AG04450 (cell line): ENCODE data around the gene MEIKIN. TPM values are rescaled to one million over a fixed set of nuclear protein-coding genes. Genes with fewer than 3 reads are reported as not detected.
"Not testable (repeated sequence)": the region's sequence is repeated elsewhere in the genome, so short reads cannot be mapped to it uniquely, and the experiment has no call there.

Source experiments
- CTCF ChIA-PET: fragments of 300-600, 350-600 bp; formaldehyde crosslinking; extraction: SDS; loops from one replicate; lab custom pipeline; 2022; ENCODE audit warnings: antibody characterized with exemption, inconsistent platforms; lab: Charles Lee
- POLR2A ChIA-PET: fragments of 350-600 bp; formaldehyde crosslinking; extraction: SDS; loops from one replicate; lab custom pipeline; 2021; ENCODE audit warnings: antibody characterized with exemption, inconsistent platforms; lab: Yijun Ruan, JAX
- DNase-seq: peaks from one replicate; pipeline ENCODE4 v3.0.0-alpha.2; 2011; ENCODE audit warnings: low read depth, low spot score
- H3K27ac ChIP-seq: one replicate; pipeline ENCODE4 v1.5.1; 2012; ENCODE audit warnings: low read depth, low read length, control low read depth
- H3K27me3 ChIP-seq: one replicate; pipeline ENCODE4 v1.6.0; 2012; ENCODE audit warnings: low read length; ENCODE audit not compliant: control insufficient read depth, insufficient read depth
- H3K4me3 ChIP-seq: 2 replicates; pipeline ENCODE4 v1.5.1; 2011; ENCODE audit warnings: mild to moderate bottlenecking, low read depth, low read length, control low read depth
- H3K9me3 ChIP-seq: 2 replicates; pipeline ENCODE4 v1.5.1; 2012; ENCODE audit warnings: low read length; ENCODE audit not compliant: control insufficient read depth, insufficient read depth
- polyA plus RNA-seq: library from polyadenylated mRNA; depleted of rRNA; stranded (reverse); fragments of >200 nt; gene quantifications from 2 replicates; pipeline ENCODE4 v1.2.3, GENCODE V29; 2011
- TF ChIP-seq, protein P1 (sequence below): IDR thresholded peaks from 2 replicates; pipeline ENCODE4 v1.5.1; 2011; ENCODE audit warnings: low read depth, low read length, control low read depth, inconsistent platforms

MEIKIN gene
- polyA plus RNA-seq, 1 experiment, result not detected

DNA sequence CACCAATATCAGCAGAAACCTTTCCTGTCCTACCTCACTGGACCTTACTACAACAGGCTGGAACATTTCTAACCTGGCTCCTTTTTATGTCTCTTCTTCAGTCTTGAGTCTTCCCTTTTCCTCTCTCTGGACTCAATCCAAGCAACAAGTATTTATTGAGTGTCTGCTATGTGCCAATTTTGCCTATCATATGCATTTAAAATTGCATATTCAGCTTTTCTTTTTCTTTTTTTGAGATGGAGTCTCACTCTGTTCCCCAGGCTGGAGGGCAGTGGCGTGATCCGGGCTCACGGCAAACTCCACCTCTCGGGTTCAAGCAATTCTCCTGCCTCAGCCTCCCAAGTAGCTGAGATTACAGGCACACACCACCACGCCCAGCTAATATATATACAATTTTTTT lies 65.8 kb downstream of the MEIKIN start:
- ChIA-PET CTCF (no interaction called here), POLR2A (no interaction called here)
- DNase-seq, result no peak
- Histone ChIP-seq H3K27me3 (no peaks in the 10 kb centered on the region), H3K9me3 (no peaks in the 10 kb centered on the region), H3K27ac (no peak overlapping the region), H3K4me3 (no peak overlapping the region)
- TF ChIP-seq, protein P1, sequence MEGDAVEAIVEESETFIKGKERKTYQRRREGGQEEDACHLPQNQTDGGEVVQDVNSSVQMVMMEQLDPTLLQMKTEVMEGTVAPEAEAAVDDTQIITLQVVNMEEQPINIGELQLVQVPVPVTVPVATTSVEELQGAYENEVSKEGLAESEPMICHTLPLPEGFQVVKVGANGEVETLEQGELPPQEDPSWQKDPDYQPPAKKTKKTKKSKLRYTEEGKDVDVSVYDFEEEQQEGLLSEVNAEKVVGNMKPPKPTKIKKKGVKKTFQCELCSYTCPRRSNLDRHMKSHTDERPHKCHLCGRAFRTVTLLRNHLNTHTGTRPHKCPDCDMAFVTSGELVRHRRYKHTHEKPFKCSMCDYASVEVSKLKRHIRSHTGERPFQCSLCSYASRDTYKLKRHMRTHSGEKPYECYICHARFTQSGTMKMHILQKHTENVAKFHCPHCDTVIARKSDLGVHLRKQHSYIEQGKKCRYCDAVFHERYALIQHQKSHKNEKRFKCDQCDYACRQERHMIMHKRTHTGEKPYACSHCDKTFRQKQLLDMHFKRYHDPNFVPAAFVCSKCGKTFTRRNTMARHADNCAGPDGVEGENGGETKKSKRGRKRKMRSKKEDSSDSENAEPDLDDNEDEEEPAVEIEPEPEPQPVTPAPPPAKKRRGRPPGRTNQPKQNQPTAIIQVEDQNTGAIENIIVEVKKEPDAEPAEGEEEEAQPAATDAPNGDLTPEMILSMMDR, result no peak

DNA sequence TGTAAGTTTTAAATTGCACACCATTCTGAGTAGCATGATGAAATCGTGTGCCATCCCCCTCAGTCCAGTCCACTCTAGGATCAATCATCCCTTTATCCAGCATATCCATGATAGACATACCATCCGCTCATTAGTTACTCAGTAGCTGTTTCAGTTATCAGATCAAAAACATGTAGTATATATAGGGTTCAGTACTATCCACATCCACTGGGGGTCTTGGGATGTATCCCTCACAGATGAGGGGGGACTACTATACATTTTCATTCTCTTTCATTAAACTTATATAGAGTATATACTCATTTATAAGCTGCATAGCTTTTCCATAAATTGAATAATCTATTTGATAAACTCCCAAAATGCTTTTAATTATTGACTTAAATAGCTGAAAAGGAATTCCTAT lies 67.6 kb downstream of the MEIKIN start:
- no peak overlapping the region for H3K27ac ChIP-seq
- H3K4me3 ChIP-seq, result no peak overlapping the region
- POLR2A ChIA-PET, result no interaction called here
- TF ChIP-seq, protein P1, result no peak
- CTCF ChIA-PET, result no interaction called here
- DNase-seq, result no peak
- H3K9me3 ChIP-seq, result no peaks in the 10 kb centered on the region
- H3K27me3 ChIP-seq, result no peaks in the 10 kb centered on the region

DNA sequence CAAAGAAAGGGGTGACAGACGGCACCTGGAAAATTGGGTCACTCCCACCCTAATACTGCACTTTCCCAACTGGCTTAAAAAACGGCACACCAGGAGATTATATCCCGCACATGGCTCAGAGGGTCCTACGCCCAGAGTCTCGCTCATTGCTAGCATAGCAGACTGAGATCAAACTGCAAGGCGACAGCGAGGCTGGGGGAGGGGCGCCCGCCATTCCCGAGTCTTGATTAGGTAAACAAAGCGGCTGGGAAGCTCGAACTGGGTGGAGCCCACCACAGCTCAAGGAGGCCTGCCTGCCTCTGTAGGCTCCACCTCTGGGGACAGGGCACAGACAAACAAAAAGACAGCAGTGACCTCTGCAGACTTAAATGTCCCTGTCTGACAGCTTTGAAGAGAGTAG lies 74.2 kb downstream of the MEIKIN start:
- CTCF ChIA-PET, H3K27ac ChIP-seq, POLR2A ChIA-PET, H3K4me3 ChIP-seq, H3K27me3 ChIP-seq, DNase-seq, H3K9me3 ChIP-seq: not testable (repeated sequence)

DNA sequence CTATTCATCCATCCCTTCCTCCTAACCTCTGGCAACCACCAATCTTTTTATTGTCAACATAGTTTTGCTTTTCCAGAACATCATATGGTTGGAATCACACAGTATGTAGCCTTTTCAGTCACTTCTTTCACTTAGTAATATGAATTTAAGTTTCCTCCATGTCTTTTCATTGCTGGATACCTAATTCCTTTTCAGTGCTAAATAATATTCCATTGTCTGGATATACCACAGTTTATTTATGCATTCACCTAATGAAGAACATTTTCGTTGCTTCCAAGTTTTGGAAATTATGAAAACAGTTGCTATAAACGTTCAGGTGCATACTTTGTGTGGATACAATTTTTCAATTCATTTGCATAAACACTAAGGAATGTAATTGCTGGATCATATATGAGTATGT lies 77.9 kb downstream of the MEIKIN start:
- Histone ChIP-seq H3K9me3 (peaks cover 6% of the 10 kb centered on the region), H3K27me3 (no peaks in the 10 kb centered on the region), H3K4me3 (no peak overlapping the region), H3K27ac (no peak overlapping the region)
- TF ChIP-seq, protein P1, result no peak
- DNase-seq, result no peak
- CTCF ChIA-PET, result no interaction called here
- POLR2A ChIA-PET, result no interaction called here

DNA sequence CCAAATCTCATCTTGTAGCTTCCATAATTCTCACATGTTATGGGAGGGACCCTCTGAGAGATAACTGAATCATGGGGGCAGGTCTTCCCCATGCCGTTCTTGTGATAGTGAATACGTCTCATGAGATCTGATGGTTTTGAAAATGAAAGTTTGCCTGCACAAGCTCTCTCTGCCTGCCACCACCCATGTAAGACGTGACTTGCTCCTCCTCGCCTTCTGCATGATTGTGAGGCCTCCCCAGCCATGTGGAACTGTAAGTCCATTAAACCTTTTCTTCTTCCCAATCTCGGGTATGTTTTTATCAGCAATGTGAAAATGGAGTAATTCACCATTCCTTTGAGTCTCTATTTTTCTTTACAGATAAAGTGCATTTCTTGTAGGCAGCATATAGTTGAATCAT lies 81.8 kb downstream of the MEIKIN start:
- Histone ChIP-seq H3K27ac (no peak overlapping the region), H3K4me3 (no peak overlapping the region), H3K27me3 (no peaks in the 10 kb centered on the region), H3K9me3 (peaks cover 6% of the 10 kb centered on the region)
- ChIA-PET POLR2A (no interaction called here), CTCF (no interaction called here)
- TF ChIP-seq, protein P1, result no peak
- no peak for DNase-seq

DNA sequence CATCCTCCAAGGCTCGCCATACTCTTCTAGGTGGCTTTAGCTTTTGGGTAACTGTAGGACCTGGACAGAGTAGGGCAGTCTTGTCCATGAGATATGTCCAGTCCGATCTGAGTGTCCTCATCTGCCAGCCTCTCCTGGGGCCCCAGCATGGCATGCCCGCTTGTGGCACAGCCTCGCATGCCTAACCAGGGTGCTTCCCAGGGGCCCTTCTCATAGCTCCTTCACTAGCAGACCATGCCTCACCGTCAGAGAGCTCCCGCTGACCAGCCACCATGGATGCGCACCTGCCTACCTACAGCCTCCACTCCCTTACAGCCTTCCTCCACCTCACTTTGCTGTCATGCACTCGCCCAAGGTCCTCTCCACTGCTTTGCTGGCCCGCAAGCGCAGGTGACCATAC lies 88.1 kb downstream of the MEIKIN start:
- POLR2A ChIA-PET, result no interaction called here

More for the DNA sequence above, 88.1 kb downstream of the MEIKIN start:
- Histone ChIP-seq H3K9me3 (no peaks in the 10 kb centered on the region; the same call in 1 of the 2 replicates), H3K27me3 (peaks cover 2% of the 10 kb centered on the region), H3K4me3 (no peak overlapping the region), H3K27ac (no peak overlapping the region)
- DNase-seq, result no peak
- CTCF ChIA-PET, result no interaction called here
- TF ChIP-seq, protein P1, result no peak
